ENCODE results near the gene SCAANT1. TPM values are rescaled to one million over a fixed set of nuclear protein-coding genes. Genes with fewer than 3 reads are reported as not detected.

Gene SCAANT1
- total RNA-seq (2022; extraction: Qiagen RNA extraction; ENCODE audit: low read depth) = 0.48 TPM in 1 of 5 replicates, not detected in the others

DNA sequence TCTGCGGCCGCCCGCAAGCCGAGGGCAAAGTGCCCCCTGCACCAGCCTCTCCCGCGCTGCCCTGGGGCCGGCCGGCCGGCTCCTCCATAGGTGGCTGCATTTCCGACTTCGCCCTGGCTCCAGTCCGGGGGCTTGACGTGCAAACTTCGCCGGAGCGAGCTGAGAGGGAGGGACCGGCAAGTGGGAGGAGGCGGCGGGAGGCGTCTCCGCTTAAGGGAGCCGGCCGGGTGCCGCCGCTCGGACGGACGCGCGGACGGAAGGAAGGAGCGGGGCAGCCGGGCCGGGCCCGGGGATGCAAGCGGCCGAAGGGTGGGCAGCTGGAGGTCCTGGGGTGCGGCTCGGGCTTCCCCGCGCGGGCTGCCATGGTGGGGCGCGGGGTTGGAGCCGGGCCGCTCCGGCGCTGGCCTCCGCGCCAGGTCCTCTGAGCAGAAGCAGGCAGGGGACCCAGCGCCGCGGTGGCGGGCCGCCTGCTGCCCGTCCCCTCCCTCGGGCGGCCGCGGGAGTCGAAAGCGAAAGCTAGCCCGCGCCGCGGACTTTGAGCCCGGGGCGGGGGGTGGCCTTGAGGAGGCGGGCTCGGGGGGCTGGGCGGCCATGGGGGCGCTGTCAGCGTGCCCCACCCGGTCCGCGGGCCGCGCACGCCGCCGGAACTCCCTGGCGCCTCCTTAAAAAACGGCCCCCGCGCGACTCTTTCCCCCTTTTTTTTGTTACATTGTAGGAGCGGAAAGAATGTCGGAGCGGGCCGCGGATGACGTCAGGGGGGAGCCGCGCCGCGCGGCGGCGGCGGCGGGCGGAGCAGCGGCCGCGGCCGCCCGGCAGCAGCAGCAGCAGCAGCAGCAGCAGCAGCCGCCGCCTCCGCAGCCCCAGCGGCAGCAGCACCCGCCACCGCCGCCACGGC is at the start of gene SCAANT1:
Gene SCAANT1, minus strand, starts transcription at position 511 of the 895 bp plus-strand sequence.

DNA sequence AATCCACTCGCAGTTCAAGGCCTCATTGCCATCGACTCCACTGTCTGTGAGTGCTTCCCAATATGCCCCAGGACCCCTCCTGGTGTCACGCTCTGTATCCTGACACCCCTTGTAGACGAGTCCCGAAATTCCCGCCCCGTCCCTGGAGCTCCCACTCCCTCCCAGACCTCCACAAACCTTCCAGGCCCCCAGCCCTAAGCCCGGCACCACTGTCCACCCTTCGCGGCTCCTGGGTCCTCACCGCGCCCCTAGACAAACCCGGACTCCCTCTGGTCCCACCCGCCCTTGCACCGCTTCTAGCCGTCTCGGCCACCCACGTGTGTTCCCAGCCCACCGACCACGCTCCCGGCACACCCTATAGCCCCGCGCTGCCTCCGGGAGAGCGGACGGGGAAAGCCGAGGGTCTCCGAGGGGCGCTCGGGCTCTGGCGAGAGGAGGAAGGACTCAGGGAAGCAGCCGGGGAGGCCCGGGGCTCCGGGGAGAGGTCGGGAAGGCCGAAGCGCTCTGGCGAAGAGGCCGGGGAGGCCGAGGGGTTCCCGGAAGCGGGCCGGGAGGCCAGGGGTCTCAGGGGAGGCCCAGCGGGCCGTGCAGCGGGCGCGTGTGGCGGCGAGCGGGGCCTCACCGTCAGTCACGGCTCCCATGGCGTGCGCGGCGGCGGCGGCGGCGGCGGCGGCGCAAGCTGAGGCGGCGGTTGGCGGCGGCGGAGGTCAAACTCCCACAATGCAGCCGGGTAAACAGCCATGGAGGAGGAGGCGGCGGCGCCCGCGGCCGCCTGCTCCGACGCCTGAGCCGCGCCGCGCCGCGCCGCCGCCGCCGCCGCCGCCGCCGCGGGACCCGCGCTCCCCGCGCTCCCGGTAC is 48.8 kb downstream of the SCAANT1 start, which contains the start of the genes ATXN7 and THOC7:
Gene ATXN7, plus strand, starts transcription at position 718 of the 858 bp plus-strand sequence. CDS start 48,732 bp downstream, outside the sequence.
Gene THOC7, minus strand, starts transcription at position 656 of the 858 bp plus-strand sequence. Its CDS starts 15 bp downstream, at position 641.

Other genes starting within 250 kb of the SCAANT1 start
- not detected in 5 replicates for gene C3orf49, start 93.1 kb downstream of the SCAANT1 start, total RNA-seq (2022; extraction: Qiagen RNA extraction; ENCODE audit: low read depth)
- gene THOC7, start 48.6 kb downstream of the SCAANT1 start, total RNA-seq (2022; extraction: Qiagen RNA extraction; ENCODE audit: low read depth) = 57.9 to 69.6 TPM (median 61.3 TPM) in 5 replicates
- gene ATXN7, start 48.5 kb downstream of the SCAANT1 start, total RNA-seq (2022; extraction: Qiagen RNA extraction; ENCODE audit: low read depth) = 2.9 to 5.9 TPM (median 4.0 TPM) in 5 replicates
- 75.9 to 83.2 TPM (median 78.9 TPM) in 5 replicates for gene PSMD6, start 111.1 kb upstream of the SCAANT1 start, total RNA-seq (2022; extraction: Qiagen RNA extraction; ENCODE audit: low read depth)